ENCODE data around the gene FECH. TPM values are rescaled to one million over a fixed set of nuclear protein-coding genes. Genes with fewer than 3 reads are reported as not detected.

Gene FECH
- total RNA-seq, 1 experiment from 2014 or later = 30.4 TPM

DNA sequence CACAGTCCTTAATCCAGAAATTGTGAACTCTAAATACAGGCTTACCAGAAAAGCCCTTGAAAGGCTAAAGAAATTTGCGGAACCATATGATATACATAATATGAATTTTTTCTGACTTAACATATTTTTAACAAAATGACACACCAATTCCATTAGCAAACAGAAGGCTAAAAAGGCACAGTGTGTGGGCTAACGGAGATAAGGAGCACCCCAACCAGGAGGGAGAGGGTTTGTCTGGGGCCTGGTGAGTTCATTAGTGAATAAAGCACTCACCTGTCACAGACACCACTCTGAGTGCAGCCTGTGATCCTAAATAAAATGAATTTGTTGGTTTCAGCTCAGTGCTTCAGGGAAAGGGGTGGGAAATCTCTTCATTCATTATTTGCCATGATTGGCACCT is 2.7 kb upstream of the FECH start:
- H3K36me3 ChIP-seq (replicated peaks; ENCODE audit: control insufficient read depth, insufficient read depth, low read length) = no peaks in the 10 kb centered on the region
- no peak overlapping the region for H3K4me3 ChIP-seq (ENCODE audit: insufficient read depth, low read depth, low read length)
- no peak for DNase-seq
- H3K27me3 ChIP-seq (ENCODE audit: control insufficient read depth, insufficient read depth, low read length) = no peaks in the 10 kb centered on the region

GRCh38 chr18:57587098-57587661 is 678 bp upstream of the FECH start:
- peak; percentile 27 for DNase-seq
- peak overlapping the region; percentile 90 for H3K4me3 ChIP-seq (ENCODE audit: insufficient read depth, low read depth, low read length)
- H3K36me3 ChIP-seq (replicated peaks; ENCODE audit: control insufficient read depth, insufficient read depth, low read length) = no peaks in the 10 kb centered on the region; the same call in 1 of the 2 replicates
- H3K27me3 ChIP-seq (ENCODE audit: control insufficient read depth, insufficient read depth, low read length) = no peaks in the 10 kb centered on the region

DNA sequence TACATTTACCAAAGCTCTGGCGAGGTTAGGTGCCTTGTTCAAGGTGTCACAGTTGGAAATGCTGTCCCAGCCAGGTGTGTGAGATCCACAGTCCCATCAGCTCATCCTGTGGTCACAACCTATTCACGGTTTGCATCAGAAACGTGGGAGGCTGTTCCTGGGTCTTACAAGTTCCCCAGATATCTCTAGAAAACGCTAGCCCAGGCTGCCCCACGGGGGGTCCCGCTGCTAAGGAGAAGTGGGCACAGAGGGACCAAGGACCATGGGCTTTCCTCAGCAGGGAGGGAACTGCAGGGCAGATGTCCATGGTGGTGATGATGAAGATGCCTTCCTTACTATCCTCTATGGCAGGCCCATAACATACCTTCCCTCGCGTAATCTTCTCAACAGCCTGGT is 649 bp downstream of the FECH start:
- no peak for DNase-seq
- Histone ChIP-seq H3K27me3 (ENCODE audit: control insufficient read depth, insufficient read depth, low read length) (no peaks in the 10 kb centered on the region), H3K36me3 (replicated peaks; ENCODE audit: control insufficient read depth, insufficient read depth, low read length) (no peaks in the 10 kb centered on the region; the same call in 1 of the 2 replicates), H3K4me3 (ENCODE audit: insufficient read depth, low read depth, low read length) (peak overlapping the region; percentile 90)

- Histone ChIP-seq H3K36me3 (replicated peaks; ENCODE audit: control insufficient read depth, insufficient read depth, low read length) (no peaks in the 10 kb centered on the region; the same call in 1 of the 2 replicates), H3K27me3 (ENCODE audit: control insufficient read depth, insufficient read depth, low read length) (no peaks in the 10 kb centered on the region), H3K4me3 (ENCODE audit: insufficient read depth, low read depth, low read length) (peak overlapping the region; percentile 90; the same call in 1 of the 2 replicates)
- DNase-seq = no peak
Observed at GRCh38 chr18:57585421-57585820, 1.1 kb downstream of the FECH start.

DNA sequence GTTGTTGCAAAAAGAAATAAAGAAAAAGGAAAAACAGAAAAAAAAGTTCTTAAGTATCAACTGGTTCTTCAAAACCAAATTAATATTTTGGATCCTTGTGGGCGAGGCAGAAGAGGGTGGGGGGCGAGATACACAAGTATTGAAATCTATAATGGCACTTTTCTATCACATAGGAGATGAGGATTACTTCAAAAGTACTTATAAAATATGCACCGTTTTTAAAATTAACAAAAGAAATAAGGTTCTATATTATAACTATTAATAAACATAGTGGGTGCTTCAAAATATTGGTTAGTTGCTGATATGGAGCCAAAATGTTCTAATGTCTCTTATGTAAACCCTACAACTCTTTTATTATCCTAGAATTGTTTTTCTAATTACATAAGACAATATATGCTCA is 2.1 kb downstream of the FECH start:
- Histone ChIP-seq H3K27me3 (ENCODE audit: control insufficient read depth, insufficient read depth, low read length) (no peaks in the 10 kb centered on the region), H3K36me3 (replicated peaks; ENCODE audit: control insufficient read depth, insufficient read depth, low read length) (no peaks in the 10 kb centered on the region; the same call in 1 of the 2 replicates), H3K4me3 (ENCODE audit: insufficient read depth, low read depth, low read length) (no peak overlapping the region)
- no peak for DNase-seq

GRCh38 chr18:57583297-57583835 is 3.1 kb downstream of the FECH start:
- Histone ChIP-seq H3K36me3 (replicated peaks; ENCODE audit: control insufficient read depth, insufficient read depth, low read length) (no peaks in the 10 kb centered on the region; the same call in 1 of the 2 replicates), H3K4me3 (ENCODE audit: insufficient read depth, low read depth, low read length) (no peak overlapping the region), H3K27me3 (ENCODE audit: control insufficient read depth, insufficient read depth, low read length) (no peaks in the 10 kb centered on the region)
- DNase-seq = no peak

DNA sequence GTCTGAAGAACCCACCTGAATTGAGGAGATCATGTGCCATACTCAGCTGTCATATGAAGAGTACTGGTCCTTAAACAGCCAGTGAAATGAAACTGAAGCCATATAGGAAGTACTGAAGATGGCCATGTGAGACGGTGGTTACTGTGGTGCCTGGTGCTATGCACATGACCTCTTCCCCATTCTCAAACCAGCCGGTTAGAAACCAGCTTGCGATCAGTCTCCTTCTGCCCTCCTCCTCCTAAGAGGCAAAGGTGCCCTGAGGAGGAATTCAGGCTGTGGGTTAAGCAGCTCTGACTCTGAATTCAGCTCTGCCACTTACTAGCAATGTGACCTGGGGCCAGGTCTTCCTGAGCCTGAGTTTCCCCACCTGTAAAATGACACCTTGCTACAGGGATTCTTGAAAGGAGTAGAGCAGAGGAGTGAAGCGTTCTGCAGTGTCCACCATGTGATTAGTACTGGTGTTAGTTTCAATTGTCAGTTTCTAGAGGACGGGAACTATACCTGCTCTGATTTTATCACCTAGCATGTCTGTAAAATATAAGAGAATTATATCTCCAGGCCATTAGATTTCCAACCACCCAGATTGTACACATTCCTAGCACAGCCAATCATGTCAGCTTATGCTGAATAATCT is 5.1 kb downstream of the FECH start:
- Histone ChIP-seq H3K36me3 (replicated peaks; ENCODE audit: control insufficient read depth, insufficient read depth, low read length) (no peaks in the 10 kb centered on the region; the same call in none of the 2 replicates), H3K4me3 (ENCODE audit: insufficient read depth, low read depth, low read length) (no peak overlapping the region), H3K27me3 (ENCODE audit: control insufficient read depth, insufficient read depth, low read length) (no peaks in the 10 kb centered on the region)
- no peak for DNase-seq

DNA sequence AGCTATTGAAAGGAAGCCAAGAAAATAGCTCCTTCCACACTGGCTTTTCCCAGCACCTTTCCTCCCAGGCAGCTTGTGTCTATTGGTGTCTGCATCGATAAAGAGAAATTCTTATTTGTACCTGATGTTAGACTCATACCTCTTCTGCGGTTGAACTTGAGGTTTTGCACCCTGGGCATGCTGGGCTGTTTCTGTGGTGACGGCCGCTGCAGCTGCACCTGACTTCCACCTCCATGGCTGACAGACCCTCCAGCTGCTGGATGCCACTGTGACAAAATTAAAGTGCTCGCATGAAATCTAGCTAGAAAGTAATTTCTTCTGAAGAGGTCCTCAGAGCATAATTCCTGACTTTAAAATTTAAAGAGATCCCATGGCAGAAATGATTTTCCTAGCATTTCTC is 6.6 kb downstream of the FECH start:
- DNase-seq = no peak
- Histone ChIP-seq H3K27me3 (ENCODE audit: control insufficient read depth, insufficient read depth, low read length) (no peaks in the 10 kb centered on the region), H3K4me3 (ENCODE audit: insufficient read depth, low read depth, low read length) (no peak overlapping the region), H3K36me3 (replicated peaks; ENCODE audit: control insufficient read depth, insufficient read depth, low read length) (no peaks in the 10 kb centered on the region; the same call in none of the 2 replicates)

- DNase-seq = no peak
- Histone ChIP-seq H3K36me3 (replicated peaks; ENCODE audit: control insufficient read depth, insufficient read depth, low read length) (peaks cover 2% of the 10 kb centered on the region), H3K4me3 (ENCODE audit: insufficient read depth, low read depth, low read length) (no peak overlapping the region), H3K27me3 (ENCODE audit: control insufficient read depth, insufficient read depth, low read length) (no peaks in the 10 kb centered on the region)
Observed at GRCh38 chr18:57576316-57576715, 10.2 kb downstream of the FECH start.

GRCh38 chr18:57575542-57575941 is 11.0 kb downstream of the FECH start:
- Histone ChIP-seq H3K27me3 (ENCODE audit: control insufficient read depth, insufficient read depth, low read length) (no peaks in the 10 kb centered on the region), H3K4me3 (ENCODE audit: insufficient read depth, low read depth, low read length) (no peak overlapping the region), H3K36me3 (replicated peaks; ENCODE audit: control insufficient read depth, insufficient read depth, low read length) (peaks cover 5% of the 10 kb centered on the region)
- no peak for DNase-seq

DNA sequence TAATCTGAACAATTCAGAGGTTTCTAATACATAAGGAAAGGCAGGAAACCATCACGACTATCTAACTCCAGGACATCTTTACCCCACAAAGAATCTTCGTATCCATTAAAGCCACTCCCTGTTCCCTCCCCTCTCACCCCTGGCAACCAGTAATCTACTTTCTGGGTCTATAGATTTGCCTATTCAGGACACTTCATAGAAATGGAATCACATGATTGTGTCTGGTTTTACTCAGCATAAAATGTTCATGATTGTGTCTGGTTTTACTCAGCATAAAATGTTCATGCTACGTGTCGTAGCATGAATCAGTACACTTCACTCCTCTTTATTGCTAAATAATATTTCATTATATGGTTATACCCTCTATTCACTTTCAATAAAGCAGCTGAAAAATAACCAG is 11.6 kb downstream of the FECH start:
- Histone ChIP-seq H3K36me3 (replicated peaks; ENCODE audit: control insufficient read depth, insufficient read depth, low read length) (peaks cover 8% of the 10 kb centered on the region), H3K27me3 (ENCODE audit: control insufficient read depth, insufficient read depth, low read length) (no peaks in the 10 kb centered on the region), H3K4me3 (ENCODE audit: insufficient read depth, low read depth, low read length) (no peak overlapping the region)
- no peak for DNase-seq

DNA sequence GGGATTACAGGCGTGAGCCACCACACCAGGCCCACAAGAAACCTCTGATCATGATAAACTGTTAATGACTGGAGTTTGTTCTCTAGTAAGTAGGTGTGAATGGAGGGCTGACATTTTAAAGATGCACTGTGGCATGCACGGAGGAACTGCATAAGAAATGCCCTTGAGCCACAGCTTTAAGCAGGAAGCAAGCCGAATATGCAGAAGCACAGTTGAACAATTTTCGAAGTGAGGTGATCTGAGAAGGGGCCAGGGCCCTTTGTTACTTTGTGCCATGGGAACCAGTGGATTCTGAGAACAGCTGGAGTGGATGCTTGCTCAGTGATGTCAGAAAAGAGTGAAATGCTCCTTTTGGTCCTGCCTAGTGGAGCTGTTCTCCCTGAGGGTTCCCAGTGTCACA is 16.3 kb downstream of the FECH start:
- DNase-seq = no peak
- Histone ChIP-seq H3K27me3 (ENCODE audit: control insufficient read depth, insufficient read depth, low read length) (no peaks in the 10 kb centered on the region), H3K36me3 (replicated peaks; ENCODE audit: control insufficient read depth, insufficient read depth, low read length) (peaks cover 12% of the 10 kb centered on the region), H3K4me3 (ENCODE audit: insufficient read depth, low read depth, low read length) (no peak overlapping the region)

- no peaks in the 10 kb centered on the region for H3K27me3 ChIP-seq (ENCODE audit: control insufficient read depth, insufficient read depth, low read length)
Observed at GRCh38 chr18:57569133-57569532, 17.4 kb downstream of the FECH start.

GRCh38 chr18:57561728-57562423 is 24.6 kb downstream of the FECH start:
- no peaks in the 10 kb centered on the region for H3K27me3 ChIP-seq (ENCODE audit: control insufficient read depth, insufficient read depth, low read length)
- peak; percentile 61 for DNase-seq
- H3K4me3 ChIP-seq (ENCODE audit: insufficient read depth, low read depth, low read length) = no peak overlapping the region
- H3K36me3 ChIP-seq (replicated peaks; ENCODE audit: control insufficient read depth, insufficient read depth, low read length) = peaks cover 6% of the 10 kb centered on the region

More at GRCh38 chr18:57569133-57569532, 17.4 kb downstream of the FECH start:
- DNase-seq = no peak
- Histone ChIP-seq H3K4me3 (ENCODE audit: insufficient read depth, low read depth, low read length) (no peak overlapping the region), H3K36me3 (replicated peaks; ENCODE audit: control insufficient read depth, insufficient read depth, low read length) (peaks cover 12% of the 10 kb centered on the region)

- Histone ChIP-seq H3K27me3 (ENCODE audit: control insufficient read depth, insufficient read depth, low read length) (no peaks in the 10 kb centered on the region), H3K4me3 (ENCODE audit: insufficient read depth, low read depth, low read length) (no peak overlapping the region), H3K36me3 (replicated peaks; ENCODE audit: control insufficient read depth, insufficient read depth, low read length) (peaks cover 5% of the 10 kb centered on the region)
- no peak for DNase-seq
Observed at GRCh38 chr18:57561261-57561660, 25.2 kb downstream of the FECH start.
